ENCODE data around the gene DLX3. TPM values are rescaled to one million over a fixed set of nuclear protein-coding genes. Genes with fewer than 3 reads are reported as not detected.

DLX3 gene
- total RNA-seq, 2 donors from 2014 or later, result 0.36 to 0.68 TPM

DNA sequence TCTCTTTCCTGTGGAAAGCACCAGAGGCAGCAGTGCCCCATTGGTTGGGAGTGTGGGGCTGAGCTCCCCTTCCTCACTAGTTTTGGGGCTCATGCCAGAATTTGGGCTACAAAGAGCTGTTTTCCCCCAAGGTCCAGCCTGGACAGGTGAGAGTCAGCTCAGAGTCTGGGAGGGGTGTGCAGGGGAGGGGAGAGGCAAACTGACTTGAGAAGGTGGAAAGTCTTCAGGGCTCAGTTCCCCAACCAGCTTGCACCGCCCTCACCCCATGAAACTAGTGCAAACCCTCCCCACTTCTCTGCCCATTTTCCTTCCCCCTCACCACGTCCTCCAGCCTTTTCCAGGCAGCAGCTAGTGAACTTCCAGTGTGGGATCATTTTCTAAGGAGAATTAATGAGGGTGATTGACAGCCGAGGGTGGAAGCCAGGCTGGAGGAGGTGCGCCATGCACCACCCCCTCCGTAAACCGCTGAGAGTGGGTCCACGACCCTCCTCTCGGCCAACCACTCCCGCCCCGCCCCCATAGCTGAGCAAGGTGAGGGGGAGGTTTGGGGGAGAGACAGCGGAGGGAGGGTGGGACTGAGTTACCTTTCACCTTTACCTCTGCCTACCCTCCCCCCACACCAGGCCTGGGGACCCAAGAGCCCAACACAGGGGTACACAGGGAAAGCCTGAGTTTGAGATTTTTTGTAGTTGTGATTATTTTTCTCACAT is 32.3 kb downstream of the DLX3 start:
- Histone ChIP-seq H3K9me3 (no peaks in the 10 kb centered on the region), H3K4me1 (replicated peaks) (no peaks in the 10 kb centered on the region), H3K36me3 (no peaks in the 10 kb centered on the region), H3K27ac (no peak overlapping the region), H3K4me3 (no peak overlapping the region), H3K27me3 (replicated peaks; ENCODE audit: insufficient read depth) (peaks cover 39% of the 10 kb centered on the region)
- TF ChIP-seq POLR2A (IDR thresholded peaks at IDR 0.05) (no peak), POLR2AphosphoS5 (IDR thresholded peaks at IDR 0.05) (no peak)
- TF ChIP-seq, protein P1, sequence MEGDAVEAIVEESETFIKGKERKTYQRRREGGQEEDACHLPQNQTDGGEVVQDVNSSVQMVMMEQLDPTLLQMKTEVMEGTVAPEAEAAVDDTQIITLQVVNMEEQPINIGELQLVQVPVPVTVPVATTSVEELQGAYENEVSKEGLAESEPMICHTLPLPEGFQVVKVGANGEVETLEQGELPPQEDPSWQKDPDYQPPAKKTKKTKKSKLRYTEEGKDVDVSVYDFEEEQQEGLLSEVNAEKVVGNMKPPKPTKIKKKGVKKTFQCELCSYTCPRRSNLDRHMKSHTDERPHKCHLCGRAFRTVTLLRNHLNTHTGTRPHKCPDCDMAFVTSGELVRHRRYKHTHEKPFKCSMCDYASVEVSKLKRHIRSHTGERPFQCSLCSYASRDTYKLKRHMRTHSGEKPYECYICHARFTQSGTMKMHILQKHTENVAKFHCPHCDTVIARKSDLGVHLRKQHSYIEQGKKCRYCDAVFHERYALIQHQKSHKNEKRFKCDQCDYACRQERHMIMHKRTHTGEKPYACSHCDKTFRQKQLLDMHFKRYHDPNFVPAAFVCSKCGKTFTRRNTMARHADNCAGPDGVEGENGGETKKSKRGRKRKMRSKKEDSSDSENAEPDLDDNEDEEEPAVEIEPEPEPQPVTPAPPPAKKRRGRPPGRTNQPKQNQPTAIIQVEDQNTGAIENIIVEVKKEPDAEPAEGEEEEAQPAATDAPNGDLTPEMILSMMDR (IDR thresholded peaks at IDR 0.05), result no peak
- intact Hi-C loops (cut with DNase I), result no loop called here
- DNase-seq (ENCODE audit: low spot score), result no peak
- WGBS, result 25% methylated on average over 11 of the region's 11 CpGs

DNA sequence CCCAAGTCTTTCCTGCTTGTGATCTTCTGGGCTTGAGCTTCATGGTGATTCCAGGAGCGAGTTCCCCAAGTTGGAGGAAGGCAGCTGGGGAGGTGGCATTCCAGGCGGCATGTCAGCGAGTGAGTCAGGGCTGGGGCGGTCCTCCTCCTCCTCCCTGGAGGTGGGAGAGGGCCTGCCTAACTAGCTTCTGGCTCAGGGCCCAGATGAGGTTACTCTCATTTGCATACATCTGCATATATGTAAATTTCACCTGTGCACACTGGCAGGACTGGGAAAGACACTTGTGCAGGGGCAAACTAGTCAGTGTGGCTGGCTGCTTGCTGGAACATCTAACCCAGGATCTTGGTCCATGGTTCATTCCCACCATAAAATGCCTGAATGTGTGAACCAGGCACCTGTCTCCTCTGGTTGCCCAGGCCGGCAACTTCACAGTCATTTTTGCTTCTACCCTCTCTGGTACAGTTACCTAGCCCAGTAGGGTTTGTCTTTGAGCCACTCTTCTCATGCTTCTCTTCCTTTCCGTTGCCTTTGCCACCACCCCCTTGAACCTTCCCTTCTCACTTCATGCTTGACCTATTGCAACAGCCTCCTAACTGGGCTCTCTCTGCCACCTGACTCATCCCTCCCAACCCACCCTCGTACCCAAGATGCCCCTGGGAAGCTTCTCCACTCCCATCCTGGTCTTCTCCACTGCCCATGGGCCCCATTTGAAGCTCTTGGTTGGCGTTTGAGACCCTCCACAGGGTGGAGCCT is 35.7 kb downstream of the DLX3 start:
- Histone ChIP-seq H3K4me3 (no peak overlapping the region), H3K27ac (no peak overlapping the region), H3K4me1 (replicated peaks) (no peaks in the 10 kb centered on the region), H3K9me3 (no peaks in the 10 kb centered on the region), H3K27me3 (replicated peaks; ENCODE audit: insufficient read depth) (peaks cover 14% of the 10 kb centered on the region), H3K36me3 (no peaks in the 10 kb centered on the region)
- DNase-seq (ENCODE audit: low spot score), result no peak
- 82% methylated on average over 8 of the region's 8 CpGs for WGBS
- TF ChIP-seq POLR2A (IDR thresholded peaks at IDR 0.05) (no peak), POLR2AphosphoS5 (IDR thresholded peaks at IDR 0.05) (no peak)
- TF ChIP-seq, protein P1 (IDR thresholded peaks at IDR 0.05), result no peak
- intact Hi-C loops (cut with DNase I), result no loop called here

DNA sequence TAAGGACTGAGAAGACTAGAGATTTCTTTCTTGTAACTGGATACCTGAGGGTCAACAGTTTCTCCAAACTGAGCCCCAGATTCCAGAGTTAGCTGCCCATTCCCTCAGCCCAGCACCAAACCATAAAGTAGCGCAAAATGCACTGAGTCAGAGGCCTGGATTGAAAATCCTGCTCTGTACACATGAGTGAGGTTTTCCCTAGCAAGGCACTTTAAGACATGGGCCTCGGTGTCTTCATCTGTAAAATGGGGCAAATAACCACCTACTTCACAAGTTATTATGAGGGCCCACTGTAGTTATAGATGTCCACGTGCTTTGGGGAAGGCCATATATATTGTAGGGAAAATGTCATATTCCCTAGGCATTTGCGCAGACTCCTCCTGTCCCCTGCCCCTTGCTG is 36.3 kb downstream of the DLX3 start:
- intact Hi-C loops (cut with DNase I), result no loop called here
- Histone ChIP-seq H3K27ac (no peak overlapping the region), H3K27me3 (replicated peaks; ENCODE audit: insufficient read depth) (peaks cover 8% of the 10 kb centered on the region), H3K4me3 (no peak overlapping the region), H3K36me3 (no peaks in the 10 kb centered on the region), H3K4me1 (replicated peaks) (no peaks in the 10 kb centered on the region), H3K9me3 (no peaks in the 10 kb centered on the region)
- DNase-seq (ENCODE audit: low spot score), result no peak
- TF ChIP-seq, protein P1 (IDR thresholded peaks at IDR 0.05), result no peak
- TF ChIP-seq POLR2AphosphoS5 (IDR thresholded peaks at IDR 0.05) (no peak), POLR2A (IDR thresholded peaks at IDR 0.05) (no peak)
- 97% methylated on average over 4 of the region's 4 CpGs for WGBS

DNA sequence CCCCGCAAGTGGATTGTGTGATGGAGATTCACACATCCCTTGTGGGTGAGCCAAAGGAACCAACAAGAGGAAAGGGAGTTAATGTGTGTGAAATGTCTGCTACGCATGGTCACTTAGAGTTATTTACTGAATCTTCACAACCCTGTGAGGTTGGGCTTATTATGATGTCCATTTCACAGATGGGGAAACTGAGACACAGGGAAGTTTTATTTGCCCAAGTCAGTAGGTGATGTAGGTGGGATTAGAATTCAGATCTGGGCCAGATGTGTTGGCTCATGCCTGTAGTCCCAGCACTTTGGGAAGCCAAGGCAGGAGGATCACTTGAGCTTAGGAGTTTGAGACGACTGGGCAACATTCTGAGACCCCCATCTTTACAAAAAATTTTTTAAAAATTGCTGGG is 37.7 kb downstream of the DLX3 start:
- Histone ChIP-seq H3K9me3 (no peaks in the 10 kb centered on the region), H3K27me3 (replicated peaks; ENCODE audit: insufficient read depth) (no peaks in the 10 kb centered on the region), H3K27ac (no peak overlapping the region), H3K4me1 (replicated peaks) (no peaks in the 10 kb centered on the region), H3K4me3 (no peak overlapping the region), H3K36me3 (no peaks in the 10 kb centered on the region)
- 78% methylated on average over 3 of the region's 3 CpGs for WGBS
- TF ChIP-seq POLR2A (IDR thresholded peaks at IDR 0.05), result no peak
- TF ChIP-seq, protein P1 (IDR thresholded peaks at IDR 0.05), result no peak
- TF ChIP-seq POLR2AphosphoS5 (IDR thresholded peaks at IDR 0.05), result no peak
- no peak for DNase-seq (ENCODE audit: low spot score)
- intact Hi-C loops (cut with DNase I), result no loop called here

Data from prostate gland (tissue), 2 donors.